Esophagus muscularis mucosa (tissue), 3 donors: Measurements from ENCODE around the gene OLFM2.

ENCODE experiments used
- CTCF ChIP-seq, 3 experiments: fragments of 200-600 bp in 2 of 3; fragments of 450-650 bp in 1 of 3; sonication (generic) in 2 of 3; IDR thresholded peaks; one replicate each; pipeline ENCODE4 v1.5.1; 2017 to 2019; ENCODE audit warnings: antibody characterized with exemption in 3 of 3, mild to moderate bottlenecking in 2 of 3, moderate library complexity in 1 of 3
- POLR2A ChIP-seq: fragments of 450-650 bp; IDR thresholded peaks from one replicate; pipeline ENCODE4 v1.6.1; 2017; ENCODE audit warnings: antibody characterized with exemption, moderate library complexity, mild to moderate bottlenecking, low read depth
- POLR2AphosphoS5 ChIP-seq, 2 donors: sonication (generic); formaldehyde crosslinking; IDR thresholded peaks; one replicate each; pipeline ENCODE4 v1.6.1; 2017; ENCODE audit warnings: antibody characterized with exemption in 2 of 2

DNA sequence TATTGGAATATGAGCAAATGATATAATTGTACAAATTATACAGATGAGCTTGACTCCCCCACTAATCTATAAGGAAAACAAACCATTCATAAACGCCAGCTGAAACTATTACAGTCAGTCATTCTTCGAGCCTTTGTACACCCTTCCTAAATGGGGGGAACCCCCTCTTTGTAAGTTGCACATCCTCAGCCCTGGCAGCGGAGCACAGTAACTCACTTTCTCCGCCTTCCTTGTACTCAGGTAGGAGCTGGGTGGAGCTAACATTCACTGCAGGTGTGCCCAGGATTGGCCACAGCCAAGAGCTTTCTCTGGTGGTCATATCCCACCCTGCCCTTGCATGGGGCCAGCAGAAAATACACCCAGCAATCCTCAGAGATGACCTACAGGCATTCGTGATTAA, 72.6 kb downstream of the OLFM2 start:
- TF ChIP-seq CTCF (IDR thresholded peaks at IDR 0.05): no peak
- no peak for TF ChIP-seq POLR2AphosphoS5 (IDR thresholded peaks at IDR 0.05)
- no peak for TF ChIP-seq POLR2A
